ES-I3 (cell line): Measurements from ENCODE around the gene GTPBP6.
"Not testable (repeated sequence)": the region's sequence is repeated elsewhere in the genome, so short reads cannot be mapped to it uniquely, and the experiment has no call there.

ENCODE experiments used
- H3K36me3 ChIP-seq: 2 replicates; pipeline ENCODE4 v1.6.1; 2013; ENCODE audit warnings: mild to moderate bottlenecking, low read length, control low read depth, moderate library complexity; ENCODE audit not compliant: insufficient read depth
- H3K4me1 ChIP-seq: 2 replicates; pipeline ENCODE4 v1.6.1; 2013; ENCODE audit warnings: mild to moderate bottlenecking, control low read depth, low read length; ENCODE audit not compliant: insufficient read depth
- H3K9ac ChIP-seq: 2 replicates; pipeline ENCODE4 v1.6.1; 2013; ENCODE audit warnings: low read depth, mild to moderate bottlenecking, low read length, moderate library complexity
- H3K9me3 ChIP-seq: 2 replicates; pipeline ENCODE4 v1.6.1; 2013; ENCODE audit warnings: mild to moderate bottlenecking, low read length, moderate library complexity; ENCODE audit not compliant: control insufficient read depth, insufficient read depth

GTPBP6 gene

DNA sequence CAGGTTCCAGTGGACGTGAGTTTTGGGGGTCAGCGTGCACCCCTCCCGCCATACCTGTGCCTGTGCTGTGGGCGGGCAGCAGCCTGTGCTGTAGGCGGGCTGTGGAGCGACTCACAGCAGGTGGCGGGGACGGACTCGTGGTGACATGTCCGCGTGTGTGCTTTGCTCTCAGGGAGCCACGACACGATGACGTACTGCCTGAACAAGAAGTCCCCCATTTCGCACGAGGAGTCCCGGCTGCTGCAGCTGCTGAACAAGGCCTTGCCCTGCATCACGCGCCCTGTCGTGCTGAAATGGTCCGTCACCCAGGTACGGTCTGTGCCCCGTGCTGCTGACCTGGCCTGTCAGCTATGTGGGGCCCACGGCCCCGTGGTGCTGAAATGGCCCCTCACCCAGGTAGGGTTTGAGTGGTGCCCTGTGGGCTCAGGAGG is 30.0 kb downstream of the GTPBP6 start:
- H3K9me3 ChIP-seq, result peaks cover under 1% of the 10 kb centered on the region; the same call in 1 of the 2 replicates
- no peak overlapping the region for H3K9ac ChIP-seq
- no peaks in the 10 kb centered on the region for H3K4me1 ChIP-seq
- peaks cover 43% of the 10 kb centered on the region for H3K36me3 ChIP-seq

DNA sequence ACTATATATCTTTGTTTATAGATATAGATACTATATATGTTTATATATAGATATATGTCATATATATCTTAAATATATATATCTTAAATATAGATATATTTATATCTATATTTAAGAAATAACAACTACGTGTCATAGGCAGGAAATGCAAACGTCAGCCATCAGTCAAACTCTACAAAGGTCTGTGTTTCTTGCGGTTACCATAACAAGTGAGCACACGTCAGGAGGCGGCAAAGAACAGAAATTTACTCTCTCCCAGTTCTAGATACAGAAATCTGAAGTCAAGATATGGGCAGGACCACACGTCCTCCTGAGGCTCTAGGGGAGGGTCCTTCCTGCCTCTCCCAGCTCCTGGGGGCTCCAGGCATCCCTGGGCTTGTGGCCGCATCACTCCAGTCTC is 30.9 kb downstream of the GTPBP6 start:
- Histone ChIP-seq H3K9me3 (no peaks in the 10 kb centered on the region), H3K4me1 (no peaks in the 10 kb centered on the region), H3K9ac (no peak overlapping the region), H3K36me3 (peaks cover 35% of the 10 kb centered on the region)

DNA sequence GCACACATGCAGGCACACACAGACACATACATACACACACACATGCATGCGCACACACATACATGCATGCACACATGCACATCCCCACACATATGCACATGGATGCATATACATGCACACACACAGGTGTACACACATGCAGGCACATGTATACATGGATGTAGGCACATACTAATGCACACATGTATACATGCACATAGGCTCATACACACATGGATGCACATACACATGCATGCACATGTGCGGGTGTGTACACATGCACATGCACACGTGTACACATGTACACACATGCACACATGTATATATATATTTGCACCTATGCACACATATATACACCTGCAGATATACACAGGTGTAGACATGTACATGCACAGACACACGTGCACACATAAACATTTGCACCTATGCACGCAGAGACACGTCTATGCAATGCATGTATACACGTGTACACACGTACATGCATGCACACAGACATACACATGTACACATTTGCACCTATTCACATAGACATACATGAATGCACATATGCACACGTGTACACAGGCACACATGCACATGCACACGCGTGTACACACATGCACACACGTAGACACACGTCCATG is 33.4 kb downstream of the GTPBP6 start:
- peaks cover 32% of the 10 kb centered on the region for H3K36me3 ChIP-seq
- H3K9me3 ChIP-seq, result no peaks in the 10 kb centered on the region
- H3K4me1 ChIP-seq, result no peaks in the 10 kb centered on the region
- no peak overlapping the region for H3K9ac ChIP-seq

DNA sequence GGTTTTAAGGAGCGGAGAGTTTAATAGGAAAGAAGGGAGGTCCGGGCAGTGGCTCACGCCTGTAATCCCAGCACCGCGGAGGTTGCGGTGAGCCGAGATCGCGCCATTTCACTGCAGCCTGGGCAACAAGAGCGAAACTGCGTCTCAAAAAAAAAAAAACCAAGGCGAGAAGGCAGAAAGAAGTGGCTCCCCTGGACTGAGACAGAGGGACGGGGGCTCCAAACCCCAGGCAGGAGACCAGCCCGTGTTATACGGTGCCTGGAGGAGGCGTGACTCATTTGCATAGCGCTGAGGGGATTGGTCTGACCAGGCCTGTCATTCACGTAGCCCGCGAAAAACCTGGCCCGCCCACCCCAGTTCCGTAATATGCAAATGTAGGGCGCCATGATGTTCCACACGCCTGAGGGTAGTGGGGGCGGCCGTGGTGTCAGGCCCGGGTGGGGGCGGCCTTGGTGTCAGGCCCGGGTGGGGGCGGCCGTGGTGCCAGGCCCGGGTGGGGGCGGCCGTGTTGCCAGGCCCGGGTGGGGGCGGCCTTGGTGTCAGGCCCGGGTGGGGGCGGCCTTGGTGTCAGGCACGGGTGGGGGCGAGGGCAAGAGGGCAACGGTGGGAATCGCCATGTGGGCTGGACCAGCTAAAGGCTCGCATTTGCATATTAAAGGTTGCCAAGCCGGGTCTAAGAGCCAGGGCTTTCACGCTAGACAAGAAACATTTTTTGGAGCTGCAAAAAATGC is 35.3 kb downstream of the GTPBP6 start:
- H3K36me3 ChIP-seq, result peaks cover 25% of the 10 kb centered on the region
- no peaks in the 10 kb centered on the region for H3K9me3 ChIP-seq
- H3K4me1 ChIP-seq, result peaks cover 11% of the 10 kb centered on the region; the same call in 1 of the 2 replicates
- H3K9ac ChIP-seq, result peak overlapping the region; percentile 57

DNA sequence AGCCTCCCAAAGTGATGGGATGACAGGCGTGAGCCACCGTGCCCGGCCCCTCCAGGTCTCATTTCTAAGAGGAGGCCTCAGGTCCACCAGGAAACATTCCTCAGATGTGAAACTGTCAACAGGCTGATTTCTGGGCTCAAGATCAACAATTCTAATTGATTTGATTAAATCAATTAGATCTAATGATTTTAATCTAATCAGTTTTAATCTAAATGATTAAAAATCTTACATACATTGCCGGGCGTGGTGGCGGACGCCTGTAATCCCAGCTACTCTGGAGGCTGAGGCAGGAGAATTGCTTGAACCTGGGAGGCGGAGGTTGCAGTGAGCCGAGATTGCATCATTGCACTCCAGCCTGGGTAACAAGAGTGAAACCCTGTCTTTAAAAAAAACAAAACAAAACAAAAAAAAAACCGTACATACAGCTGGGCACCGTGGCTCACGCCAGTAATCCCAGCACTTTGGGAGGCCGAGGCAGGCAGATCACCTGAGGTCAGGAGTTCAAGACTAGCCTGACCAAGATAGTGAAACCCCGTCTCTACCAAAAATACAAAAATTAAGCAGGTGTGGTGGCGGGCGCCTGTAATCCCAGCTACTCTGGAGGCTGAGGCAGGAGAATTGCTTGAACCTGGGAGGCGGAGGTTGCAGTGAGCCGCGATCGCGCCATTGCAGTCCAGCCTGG is 36.5 kb downstream of the GTPBP6 start:
- peaks cover 11% of the 10 kb centered on the region; the same call in 1 of the 2 replicates for H3K4me1 ChIP-seq
- H3K9me3 ChIP-seq, result not testable (repeated sequence)
- peak overlapping the region; percentile 85 for H3K9ac ChIP-seq

DNA sequence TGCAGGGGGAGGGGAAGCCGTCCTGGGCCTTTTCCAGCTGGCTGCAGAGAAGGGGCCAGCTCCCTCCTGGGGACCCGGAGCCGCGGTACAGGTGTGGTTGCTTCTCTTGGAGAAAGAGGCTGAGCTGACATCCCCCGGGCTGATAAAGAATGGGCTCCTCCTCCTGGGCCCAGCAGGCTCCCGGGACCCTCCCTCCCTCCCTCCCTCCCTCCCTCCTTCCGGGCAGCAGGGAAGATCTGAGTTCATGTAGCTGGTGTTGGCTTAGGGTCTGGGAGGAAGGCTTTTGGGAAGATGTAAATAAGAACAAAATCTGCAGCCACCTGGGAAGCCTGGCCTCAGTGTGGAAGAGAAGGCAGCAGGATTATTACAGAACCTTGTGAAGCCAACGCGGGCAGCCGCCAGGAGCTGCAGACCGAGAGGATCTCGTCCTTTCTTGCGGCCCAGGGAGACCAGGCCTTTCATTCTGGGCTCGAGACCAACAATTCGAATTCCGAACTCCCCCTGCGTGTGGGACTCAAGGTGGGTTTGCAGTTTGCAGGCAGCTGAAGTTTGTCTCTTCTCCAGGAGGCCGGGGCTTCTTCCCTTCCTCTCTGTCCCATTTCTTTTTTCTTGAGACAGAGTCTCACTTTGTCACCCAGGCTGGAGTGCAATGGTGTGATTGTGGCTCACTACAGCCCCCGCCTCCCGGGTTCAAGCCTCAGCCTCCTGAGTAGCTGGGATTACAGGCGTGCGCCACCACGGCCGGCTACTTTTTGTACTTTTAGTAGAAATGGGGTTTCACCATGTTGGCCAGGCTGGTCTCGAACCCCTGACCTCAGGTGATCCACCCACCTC is 37.2 kb downstream of the GTPBP6 start, which contains the start of gene PLCXD1:
Gene PLCXD1, plus strand, starts transcription at position 216 of the 834 bp plus-strand sequence. CDS start 2,807 bp downstream, outside the sequence.
- peaks cover 11% of the 10 kb centered on the region; the same call in 1 of the 2 replicates for H3K4me1 ChIP-seq
- no peaks in the 10 kb centered on the region for H3K9me3 ChIP-seq
- H3K9ac ChIP-seq, result peak within 1 kb of the TSS; percentile 85
- H3K36me3 ChIP-seq, result peaks cover 18% of the 10 kb centered on the region

More for the DNA sequence above, 36.5 kb downstream of the GTPBP6 start:
- peaks cover 23% of the 10 kb centered on the region for H3K36me3 ChIP-seq

DNA sequence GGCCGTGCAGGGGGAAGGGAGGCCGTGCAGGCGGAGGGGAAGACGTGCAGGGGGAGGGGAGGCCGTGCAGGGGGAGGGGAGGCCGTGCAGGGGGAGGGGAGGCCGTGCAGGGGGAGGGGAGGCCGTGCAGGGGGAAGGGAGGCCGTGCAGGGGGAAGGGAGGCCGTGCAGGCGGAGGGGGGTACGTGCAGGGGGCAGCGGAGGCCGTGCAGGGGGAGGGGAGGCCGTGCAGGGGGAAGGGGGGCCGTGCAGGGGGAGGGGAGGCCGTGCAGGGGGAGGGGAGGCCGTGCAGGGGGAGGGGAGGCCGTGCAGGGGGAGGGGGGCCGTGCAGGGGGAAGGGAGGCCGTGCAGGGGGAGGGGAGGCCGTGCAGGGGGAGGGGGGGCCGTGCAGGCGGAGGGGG is 37.9 kb downstream of the GTPBP6 start:
- H3K4me1 ChIP-seq, result peaks cover 11% of the 10 kb centered on the region; the same call in 1 of the 2 replicates
- H3K9ac ChIP-seq, H3K9me3 ChIP-seq: not testable (repeated sequence)
- H3K36me3 ChIP-seq, result peaks cover 16% of the 10 kb centered on the region

DNA sequence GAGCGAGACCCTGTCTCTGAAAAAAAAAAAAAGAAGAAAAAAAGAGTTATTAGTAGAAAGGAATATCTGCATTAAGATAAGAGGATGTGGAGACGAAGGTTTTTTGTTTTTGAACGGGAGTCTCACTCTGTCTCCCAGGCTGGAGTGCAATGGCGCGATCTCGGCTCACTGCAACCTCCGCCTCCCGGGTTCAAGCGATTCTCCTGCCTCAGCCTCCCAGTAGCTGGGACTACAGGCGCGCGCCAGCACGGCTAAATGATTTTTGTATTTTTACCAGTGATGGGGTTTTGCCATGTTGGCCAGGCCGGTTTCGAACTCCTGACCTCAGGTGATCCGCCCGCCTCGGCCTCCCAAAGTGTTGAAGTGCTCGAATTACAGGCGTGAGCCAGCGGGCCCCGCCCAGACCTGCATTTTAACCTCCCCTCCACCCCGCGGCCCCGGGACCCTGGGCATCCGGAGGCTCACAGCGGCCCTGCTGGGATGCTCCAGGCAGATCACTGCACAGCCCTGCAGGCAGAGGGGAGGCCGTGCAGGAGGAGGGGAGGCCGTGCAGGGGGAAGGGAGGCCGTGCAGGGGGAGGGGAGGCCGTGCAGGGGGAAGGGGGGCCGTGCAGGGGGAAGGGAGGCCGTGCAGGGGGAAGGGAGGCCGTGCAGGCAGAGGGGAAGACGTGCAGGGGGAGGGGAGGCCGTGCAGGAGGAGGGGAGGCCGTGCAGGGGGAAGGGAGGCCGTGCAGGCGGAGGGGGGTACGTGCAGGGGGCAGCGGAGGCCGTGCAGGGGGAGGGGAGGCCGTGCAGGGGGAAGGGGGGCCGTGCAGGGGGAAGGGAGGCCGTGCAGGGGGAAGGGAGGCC is 38.6 kb downstream of the GTPBP6 start:
- H3K9me3 ChIP-seq, H3K36me3 ChIP-seq, H3K9ac ChIP-seq: not testable (repeated sequence)
- peaks cover 11% of the 10 kb centered on the region; the same call in 1 of the 2 replicates for H3K4me1 ChIP-seq

DNA sequence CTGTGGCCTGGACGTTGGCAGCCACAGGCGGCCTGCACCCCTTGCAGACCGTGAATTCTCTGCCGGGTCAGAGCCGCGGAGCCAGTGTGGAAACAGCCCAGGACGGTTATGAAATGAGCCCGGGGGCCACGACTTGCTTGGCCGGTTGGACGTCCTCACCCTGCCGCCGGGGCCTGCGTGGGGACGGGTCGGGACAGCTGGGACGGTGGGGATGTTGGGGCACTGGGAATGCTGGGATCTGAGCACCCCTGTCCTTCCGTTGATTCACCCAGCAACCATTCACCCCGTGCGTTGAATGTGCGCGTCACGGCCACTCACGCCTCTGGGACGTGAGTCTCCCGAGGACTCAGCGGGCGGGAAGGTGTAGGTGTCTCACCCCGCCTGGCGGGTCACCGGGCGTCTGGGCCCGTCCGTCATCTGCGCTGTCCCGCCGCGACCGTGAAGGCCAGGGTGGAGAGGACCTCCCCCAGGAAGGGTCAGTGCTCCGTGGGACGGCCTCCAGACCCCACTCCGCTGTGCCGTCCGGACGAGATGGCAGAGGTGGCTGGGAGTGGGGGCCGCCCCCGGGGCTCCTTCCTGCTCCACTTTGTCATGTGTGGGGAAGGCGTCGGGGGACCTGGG is 41.9 kb downstream of the GTPBP6 start:
- H3K4me1 ChIP-seq, result peaks cover 11% of the 10 kb centered on the region; the same call in 1 of the 2 replicates
- no peaks in the 10 kb centered on the region for H3K36me3 ChIP-seq
- no peaks in the 10 kb centered on the region for H3K9me3 ChIP-seq
- peak overlapping the region; percentile 70 for H3K9ac ChIP-seq

DNA sequence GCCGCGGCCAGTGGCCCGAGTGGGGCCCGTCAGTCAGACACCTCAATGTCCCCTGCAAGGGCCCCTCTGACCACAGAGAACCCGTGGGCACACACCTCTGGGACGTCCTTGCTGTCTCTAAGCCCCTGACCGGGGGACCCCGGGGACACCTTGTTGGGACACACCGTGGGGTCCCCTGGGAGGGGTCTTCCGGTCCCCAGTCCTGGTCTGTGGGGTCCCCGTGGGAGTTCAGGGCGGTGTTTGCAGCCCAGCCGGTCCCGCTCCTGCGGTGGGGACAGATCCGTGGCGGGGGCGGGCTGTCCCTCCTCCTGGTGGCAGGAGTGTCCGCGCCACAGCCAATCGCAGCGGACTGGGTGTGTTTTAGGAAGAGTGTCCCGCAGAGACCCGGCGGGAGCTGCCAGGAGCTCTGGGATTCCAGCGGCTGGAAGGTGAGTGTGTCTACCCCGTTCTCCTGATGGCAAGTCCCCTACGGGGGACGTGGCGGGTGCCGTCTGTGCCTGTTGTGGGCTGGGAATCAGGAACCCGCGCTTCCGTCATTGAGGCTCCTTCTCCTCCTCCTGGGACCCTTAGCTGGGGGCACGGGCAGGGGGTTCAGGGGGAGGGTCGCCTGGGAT is 42.5 kb downstream of the GTPBP6 start:
- Histone ChIP-seq H3K9ac (peak overlapping the region; percentile 70), H3K4me1 (peaks cover 11% of the 10 kb centered on the region; the same call in 1 of the 2 replicates), H3K36me3 (no peaks in the 10 kb centered on the region), H3K9me3 (no peaks in the 10 kb centered on the region)

DNA sequence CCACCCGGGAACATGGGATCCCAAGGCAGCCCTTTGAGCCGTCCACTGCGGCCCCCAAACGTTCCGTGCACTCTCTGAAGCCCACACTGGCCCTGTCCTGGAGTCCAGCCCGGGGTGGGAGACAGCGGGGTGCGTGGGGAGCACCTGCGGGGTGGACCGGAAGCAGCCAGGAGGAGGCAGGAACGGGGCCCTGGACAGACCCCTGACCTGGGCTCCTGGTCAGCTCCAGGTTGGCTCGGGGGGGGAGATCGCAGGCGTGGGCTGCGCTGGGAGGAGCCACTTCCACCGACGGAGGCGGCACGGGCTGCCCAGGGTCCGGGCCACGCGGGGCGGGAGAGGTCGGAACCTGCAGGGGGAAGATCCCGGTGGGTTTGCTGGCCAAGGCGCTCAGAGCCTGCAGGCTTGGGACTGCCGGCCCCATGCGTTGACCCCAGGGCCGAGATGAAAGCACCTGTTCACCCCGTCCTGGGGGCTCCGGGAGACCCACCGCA is 43.1 kb downstream of the GTPBP6 start:
- peak overlapping the region; percentile 70; the same call in 1 of the 2 replicates for H3K9ac ChIP-seq
- H3K36me3 ChIP-seq, result no peaks in the 10 kb centered on the region
- H3K4me1 ChIP-seq, result peaks cover 15% of the 10 kb centered on the region; the same call in 1 of the 2 replicates
- H3K9me3 ChIP-seq, result no peaks in the 10 kb centered on the region

DNA sequence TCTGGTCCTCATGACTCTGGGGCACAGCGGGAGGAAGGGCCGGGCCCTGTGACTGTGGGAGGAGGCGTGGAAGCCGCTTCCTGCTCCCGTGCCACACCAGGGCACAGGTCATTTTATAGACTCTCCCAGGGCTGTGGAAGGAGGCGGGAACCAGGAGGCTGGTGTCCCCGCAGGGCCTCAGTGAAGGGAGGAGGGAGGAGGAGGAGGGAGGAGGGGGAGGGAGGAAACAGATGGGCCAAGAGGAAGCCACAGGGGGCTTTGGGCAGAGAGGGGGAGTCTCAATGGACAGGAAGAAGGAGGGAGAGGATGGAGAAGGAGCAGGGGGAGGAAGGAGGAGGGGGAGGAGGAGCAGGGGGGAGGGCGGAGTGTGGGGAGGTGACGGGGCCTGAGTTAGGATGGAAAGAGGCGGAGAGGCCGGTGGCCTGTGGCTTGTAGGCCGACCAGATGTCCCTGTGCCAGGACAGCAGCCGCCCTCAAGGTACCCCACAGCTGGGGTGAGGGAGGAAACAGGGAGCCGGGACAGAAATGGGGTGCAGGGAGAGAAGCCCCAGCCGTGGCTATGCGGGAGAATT is 43.6 kb downstream of the GTPBP6 start:
- no peaks in the 10 kb centered on the region for H3K36me3 ChIP-seq
- peak overlapping the region; percentile 70; the same call in 1 of the 2 replicates for H3K9ac ChIP-seq
- H3K9me3 ChIP-seq, result no peaks in the 10 kb centered on the region
- peaks cover 15% of the 10 kb centered on the region; the same call in 1 of the 2 replicates for H3K4me1 ChIP-seq
